Mammary epithelial cell (primary cell): Measurements from ENCODE around the gene ZHX3.

ENCODE experiments used
- EZH2 ChIP-seq: IDR thresholded peaks from 2 replicates; pipeline ENCODE4 v1.6.1; 2012; ENCODE audit warnings: low read length, inconsistent platforms, borderline replicate concordance
- TF ChIP-seq, protein P1 (sequence below), 2 donors: IDR thresholded peaks in 1 of 2; conservative IDR thresholded peaks in 1 of 2; 2 replicates each; pipeline ENCODE4 v1.5.1; 2011 to 2012; ENCODE audit warnings: inconsistent platforms in 2 of 2, low read length in 2 of 2, mild to moderate bottlenecking in 2 of 2, control low read depth in 1 of 2, low read depth in 1 of 2; ENCODE audit not compliant: insufficient read depth in 1 of 2; ENCODE audit errors: extremely low read depth in 1 of 2

DNA sequence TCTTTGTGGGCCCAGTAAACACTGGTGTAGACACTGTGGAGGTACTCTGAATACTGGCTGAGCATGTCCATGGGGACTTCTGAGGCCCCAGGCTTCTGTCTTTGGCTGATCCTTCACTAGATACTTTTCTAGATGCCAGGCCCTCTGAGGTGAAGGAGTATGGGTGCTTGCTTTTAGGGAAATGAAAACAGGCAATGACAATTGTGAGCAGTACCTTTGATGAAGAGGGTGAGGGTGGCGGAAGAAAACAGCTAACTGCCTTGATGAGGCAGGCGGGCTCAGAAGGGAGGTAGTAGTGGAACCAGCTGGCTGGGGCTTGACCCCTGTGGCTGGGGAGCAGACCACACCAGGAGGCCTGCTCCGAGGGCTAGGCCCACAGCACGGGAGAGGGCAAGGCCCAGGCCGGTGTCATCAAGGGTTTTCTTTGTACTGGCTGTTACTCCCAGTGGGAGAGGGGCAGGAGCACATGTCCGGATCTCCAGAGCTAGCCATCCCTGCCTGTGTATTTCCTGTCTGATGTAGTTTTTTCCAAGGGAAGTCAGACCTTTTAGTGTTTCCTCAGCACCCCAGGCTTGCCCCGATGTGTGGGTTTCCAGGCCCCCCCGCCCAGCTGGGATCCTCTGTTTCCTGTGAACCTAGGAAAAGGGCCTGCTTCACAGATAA is 176.2 kb downstream of the ZHX3 start:
- no peak for TF ChIP-seq EZH2
- TF ChIP-seq, protein P1, sequence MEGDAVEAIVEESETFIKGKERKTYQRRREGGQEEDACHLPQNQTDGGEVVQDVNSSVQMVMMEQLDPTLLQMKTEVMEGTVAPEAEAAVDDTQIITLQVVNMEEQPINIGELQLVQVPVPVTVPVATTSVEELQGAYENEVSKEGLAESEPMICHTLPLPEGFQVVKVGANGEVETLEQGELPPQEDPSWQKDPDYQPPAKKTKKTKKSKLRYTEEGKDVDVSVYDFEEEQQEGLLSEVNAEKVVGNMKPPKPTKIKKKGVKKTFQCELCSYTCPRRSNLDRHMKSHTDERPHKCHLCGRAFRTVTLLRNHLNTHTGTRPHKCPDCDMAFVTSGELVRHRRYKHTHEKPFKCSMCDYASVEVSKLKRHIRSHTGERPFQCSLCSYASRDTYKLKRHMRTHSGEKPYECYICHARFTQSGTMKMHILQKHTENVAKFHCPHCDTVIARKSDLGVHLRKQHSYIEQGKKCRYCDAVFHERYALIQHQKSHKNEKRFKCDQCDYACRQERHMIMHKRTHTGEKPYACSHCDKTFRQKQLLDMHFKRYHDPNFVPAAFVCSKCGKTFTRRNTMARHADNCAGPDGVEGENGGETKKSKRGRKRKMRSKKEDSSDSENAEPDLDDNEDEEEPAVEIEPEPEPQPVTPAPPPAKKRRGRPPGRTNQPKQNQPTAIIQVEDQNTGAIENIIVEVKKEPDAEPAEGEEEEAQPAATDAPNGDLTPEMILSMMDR (conservative IDR thresholded peaks at IDR 0.05 in 1 of 2, IDR thresholded peaks at IDR 0.05 in 1 of 2; ENCODE audit: extremely low read depth in 1 of 2, insufficient read depth in 1 of 2, low read depth in 1 of 2, low read length in 2 of 2), result no peak
